ENCODE measurements around the gene EXOC6B.

The EXOC6B gene

GRCh38 chr2:72204156-72204785 is 621.6 kb downstream of the EXOC6B start:
- DNase-seq: no peak

GRCh38 chr2:72198532-72199241 is 627.1 kb downstream of the EXOC6B start:
- no peak for DNase-seq

GRCh38 chr2:72193723-72194122 is 632.1 kb downstream of the EXOC6B start:
- no peak for DNase-seq

- DNase-seq: no peak
Measured at GRCh38 chr2:72191441-72191840, 634.4 kb downstream of the EXOC6B start.

GRCh38 chr2:72185206-72185605 is 640.6 kb downstream of the EXOC6B start:
- DNase-seq: no peak

GRCh38 chr2:72183466-72183865 is 642.4 kb downstream of the EXOC6B start:
- DNase-seq: no peak

GRCh38 chr2:72183016-72183415 is 642.8 kb downstream of the EXOC6B start:
- no peak for DNase-seq

- DNase-seq: no peak
Measured at GRCh38 chr2:72182547-72182946, 643.3 kb downstream of the EXOC6B start.

- no peak for DNase-seq
Measured at GRCh38 chr2:72181616-72182015, 644.2 kb downstream of the EXOC6B start.

- DNase-seq: no peak
Measured at GRCh38 chr2:72180351-72180750, 645.5 kb downstream of the EXOC6B start.

- DNase-seq: no peak
Measured at GRCh38 chr2:72178551-72178950, 647.3 kb downstream of the EXOC6B start.

GRCh38 chr2:72176281-72176680 is 649.6 kb downstream of the EXOC6B start:
- DNase-seq: no peak

GRCh38 chr2:72175636-72176035 is 650.2 kb downstream of the EXOC6B start:
- no peak for DNase-seq

- no peak for DNase-seq
Measured at GRCh38 chr2:72173640-72174321, 652.1 kb downstream of the EXOC6B start.

GRCh38 chr2:72172478-72172877 is 653.4 kb downstream of the EXOC6B start:
- no peak for DNase-seq

GRCh38 chr2:72166279-72166678 is 659.6 kb downstream of the EXOC6B start:
- no peak for DNase-seq

- no peak for DNase-seq
Measured at GRCh38 chr2:72165792-72166191, 660.0 kb downstream of the EXOC6B start.

- no peak for DNase-seq
Measured at GRCh38 chr2:72162574-72162973, 663.3 kb downstream of the EXOC6B start.

GRCh38 chr2:72159211-72159993 is 666.4 kb downstream of the EXOC6B start:
- no peak for DNase-seq

- no peak for DNase-seq
Measured at GRCh38 chr2:72157871-72158771, 667.7 kb downstream of the EXOC6B start.

- DNase-seq: no peak
Measured at GRCh38 chr2:72156872-72157271, 669.0 kb downstream of the EXOC6B start.

GRCh38 chr2:72155737-72156136 is 670.1 kb downstream of the EXOC6B start:
- no peak for DNase-seq
